GM21447 (cell line): Measurements from ENCODE around the gene KRAS.
A peak's percentile ranks its signal among the peaks of the same experiment; 100 is the strongest.

Source experiments
- ATAC-seq: cut with Tn5 transposase; IDR thresholded peaks from one replicate; pipeline ENCODE4 v1.9.1; 2021; ENCODE audit not compliant: unreplicated experiment

Gene KRAS

GRCh38 chr12:25195056-25195971 lies 55.4 kb downstream of the KRAS start, which contains the start of the genes DNAI7 and ETFRF1:
TSS of gene DNAI7 (minus strand) at chr12:25195160. CDS start at chr12:25195078, 82 bp downstream.
TSS of gene ETFRF1 (plus strand) at chr12:25195237. CDS start at chr12:25203957, 8,720 bp downstream.
- ATAC-seq = peak; percentile 91

DNA sequence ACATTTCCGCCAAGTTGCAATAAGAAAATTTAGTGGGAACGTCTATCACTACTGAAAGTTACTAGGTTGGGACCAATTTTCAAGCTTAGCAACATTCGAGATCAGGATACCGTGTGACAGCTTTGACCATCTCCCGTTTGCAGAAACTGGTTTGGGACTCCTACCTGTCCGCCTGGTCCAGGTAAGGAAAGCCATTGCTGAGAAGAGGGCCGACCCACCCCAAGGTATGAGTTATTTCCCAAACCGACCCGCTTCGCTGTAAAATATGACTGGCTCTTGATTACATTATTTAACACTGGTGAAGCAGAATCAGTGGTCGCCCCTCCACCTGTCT lies 56.0 kb downstream of the KRAS start:
- no peak for ATAC-seq

- no peak for ATAC-seq
Observed at GRCh38 chr12:25194214-25194613, 56.5 kb downstream of the KRAS start.

GRCh38 chr12:25190793-25191192 lies 59.9 kb downstream of the KRAS start:
- ATAC-seq = no peak

DNA sequence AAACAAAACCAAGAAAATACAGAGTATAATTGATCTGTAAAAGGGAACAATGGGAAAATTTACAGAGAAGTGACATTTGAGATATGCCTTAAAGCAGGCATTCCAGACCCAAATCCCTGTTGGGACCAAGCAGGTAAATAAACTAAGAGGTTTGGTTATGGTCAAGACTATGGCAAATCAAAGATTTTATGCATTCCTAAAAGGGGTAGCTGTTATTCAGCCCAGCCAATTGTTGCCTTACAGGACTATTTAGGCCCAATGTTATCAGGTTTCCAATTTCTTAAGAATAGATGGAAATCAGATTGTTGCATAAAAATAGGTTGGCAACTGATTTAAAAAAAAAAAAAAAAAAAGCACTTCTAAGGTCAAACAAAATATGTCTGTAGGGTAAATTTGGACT lies 61.1 kb downstream of the KRAS start:
- no peak for ATAC-seq

GRCh38 chr12:25187781-25188180 lies 62.9 kb downstream of the KRAS start:
- ATAC-seq = no peak

GRCh38 chr12:25186788-25187402 lies 63.8 kb downstream of the KRAS start:
- peak; percentile 94 for ATAC-seq

DNA sequence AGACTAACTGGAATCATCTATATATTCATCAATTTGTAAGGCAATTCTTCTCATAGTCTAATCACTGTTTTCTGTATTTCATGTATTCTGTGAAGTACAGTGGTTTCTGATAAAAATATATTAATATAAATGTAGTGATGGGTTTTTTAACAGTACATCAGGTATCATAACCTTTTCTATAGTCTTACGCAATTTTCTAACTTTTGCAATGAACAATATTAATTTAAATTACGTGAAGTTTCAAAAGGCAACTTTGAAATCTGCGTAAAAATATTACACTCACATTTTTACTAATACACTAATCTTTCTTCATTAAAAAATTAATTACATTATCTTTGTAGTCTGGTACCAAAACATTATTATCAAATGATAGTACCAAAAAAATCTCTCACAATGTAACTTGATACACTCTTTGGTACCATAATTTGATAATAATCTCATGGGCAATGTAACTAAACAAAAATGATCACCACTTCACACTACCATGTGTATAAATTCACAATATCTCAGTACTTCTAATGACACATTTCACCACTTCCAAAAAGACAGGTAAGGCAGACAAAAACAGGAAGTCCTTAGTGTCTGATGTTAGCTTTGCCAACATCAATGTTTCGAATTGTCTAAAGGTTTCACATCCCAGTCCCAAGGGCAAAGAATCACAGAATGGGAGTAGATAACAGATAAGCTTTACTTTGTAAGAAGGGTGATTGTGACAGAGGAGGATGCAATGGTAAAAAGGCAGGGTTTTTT lies 64.5 kb downstream of the KRAS start:
- peak; percentile 59 for ATAC-seq

- no peak for ATAC-seq
Observed at GRCh38 chr12:25184132-25184531, 66.6 kb downstream of the KRAS start.

GRCh38 chr12:25182765-25183164 lies 68.0 kb downstream of the KRAS start:
- no peak for ATAC-seq

- no peak for ATAC-seq
Observed at GRCh38 chr12:25162866-25163265, 87.9 kb downstream of the KRAS start.

DNA sequence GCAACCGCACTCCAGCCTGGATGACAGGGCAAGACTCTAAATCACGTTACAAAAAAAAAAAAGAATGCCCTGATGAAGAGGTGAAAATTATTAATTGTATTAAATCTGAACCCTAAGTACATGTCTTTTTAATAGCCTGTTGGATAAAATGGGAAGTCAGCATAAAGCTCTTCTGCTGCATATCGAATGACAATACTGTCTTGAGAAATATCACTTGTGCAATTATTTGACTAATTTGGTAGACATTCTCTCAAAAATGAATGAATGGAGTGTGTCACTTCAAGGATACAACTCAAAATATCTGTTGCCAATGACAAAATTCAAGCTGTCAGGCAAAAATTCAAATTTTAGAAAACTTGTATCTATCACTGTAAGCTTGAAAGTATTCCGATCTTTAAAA lies 94.7 kb downstream of the KRAS start:
- no peak for ATAC-seq

DNA sequence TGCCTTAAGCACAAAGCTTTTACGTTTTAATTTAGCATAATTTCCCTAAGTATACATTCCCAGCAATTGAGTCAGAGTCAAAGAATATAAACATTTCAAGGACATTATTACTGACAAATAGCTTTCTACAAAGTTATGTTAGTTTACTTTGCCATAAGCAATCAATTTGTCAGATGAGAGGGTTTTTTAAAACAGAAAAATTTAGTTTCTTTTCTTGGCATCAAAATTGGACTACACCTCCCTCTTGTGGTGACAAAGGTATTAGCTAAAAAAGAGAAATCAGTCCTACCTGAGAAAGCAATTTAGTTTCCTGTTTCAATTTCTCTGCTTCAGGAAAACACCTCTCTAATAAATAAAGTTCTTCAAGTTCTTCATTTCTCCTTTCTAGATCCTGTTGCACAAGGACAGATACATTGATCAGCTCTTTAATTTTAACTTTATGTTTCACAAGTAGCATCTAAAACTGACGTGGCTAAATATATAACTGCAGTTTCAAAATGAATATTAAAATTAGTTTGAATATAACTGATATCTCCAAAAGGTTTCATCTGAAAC lies 95.6 kb downstream of the KRAS start:
- peak; percentile 47 for ATAC-seq
